SK-N-SH (cell line): ENCODE data around the gene KLK11. TPM values are rescaled to one million over a fixed set of nuclear protein-coding genes. Genes with fewer than 3 reads are reported as not detected.

Experiments used
- CTCF ChIA-PET: fragments of 300-600, 350-600 bp; formaldehyde crosslinking; extraction: SDS; loops from one replicate; lab custom pipeline; 2021; lab: Yijun Ruan, JAX
- POLR2A ChIA-PET: fragments of 350-600 bp; sonication (Branson Sonifier 250); formaldehyde crosslinking; extraction: SDS; loops from one replicate; lab custom pipeline; 2020; ENCODE audit warnings: antibody characterized with exemption, inconsistent platforms; lab: Yijun Ruan, JAX
- DNase-seq: peaks from one replicate; pipeline ENCODE4 v3.0.0; 2012
- H2AFZ ChIP-seq: fragments of 200-600 bp; sonication (generic); 2 replicates; pipeline ENCODE4 v1.8.1; 2016; ENCODE audit warnings: antibody characterized with exemption, mild to moderate bottlenecking, low read depth
- H3F3A ChIP-seq: fragments of 200-600 bp; sonication (generic); replicated peaks from 2 replicates; pipeline ENCODE3; 2016; ENCODE audit warnings: antibody characterized with exemption, mild to moderate bottlenecking; ENCODE audit not compliant: insufficient read depth
- H3K27ac ChIP-seq, 2 experiments: fragments of 200-500 bp in 1 of 2; fragments of 200-600 bp in 1 of 2; sonication (Bioruptor generic) in 1 of 2; sonication (generic), shearing (Covaris generic) in 1 of 2; 2 replicates each; pipeline versions ENCODE4 v1.5.1 to v1.6.1; 2014 to 2016; ENCODE audit warnings: low read depth in 2 of 2, inconsistent platforms in 1 of 2, low read length in 1 of 2, mild to moderate bottlenecking in 1 of 2, mixed read lengths in 1 of 2
- H3K27me3 ChIP-seq: fragments of 200-600 bp; sonication (generic), shearing (Covaris generic); 2 replicates; pipeline ENCODE4 v1.6.1; 2016; ENCODE audit warnings: mixed run types; ENCODE audit not compliant: insufficient read depth
- H3K36me3 ChIP-seq, 2 experiments: fragments of 200-500 bp in 1 of 2; fragments of 200-600 bp in 1 of 2; sonication (Bioruptor generic) in 1 of 2; sonication (generic) in 1 of 2; replicated peaks in 1 of 2; 2 replicates each; pipeline versions ENCODE3 to v1.5.1; 2014 to 2016; ENCODE audit warnings: low read length in 1 of 2, mild to moderate bottlenecking in 1 of 2; ENCODE audit not compliant: insufficient read depth in 2 of 2, control insufficient read depth in 1 of 2
- H3K4me1 ChIP-seq, 2 experiments: fragments of 200-500 bp in 1 of 2; fragments of 200-600 bp in 1 of 2; sonication (Bioruptor generic) in 1 of 2; sonication (generic), shearing (Covaris generic) in 1 of 2; 2 replicates each; pipeline versions ENCODE4 v1.5.1 to v1.6.1; 2014 to 2016; ENCODE audit warnings: low read depth in 1 of 2, low read length in 1 of 2, mixed run types in 1 of 2; ENCODE audit not compliant: insufficient read depth in 2 of 2, control insufficient read depth in 1 of 2
- H3K4me2 ChIP-seq: fragments of 200-600 bp; sonication (generic), shearing (Covaris generic); 2 replicates; pipeline ENCODE4 v1.6.1; 2017; ENCODE audit warnings: mixed run types
- H3K4me3 ChIP-seq, 2 experiments: fragments of 200-500 bp in 1 of 2; fragments of 200-600 bp in 1 of 2; sonication (Bioruptor generic) in 1 of 2; sonication (generic), shearing (Covaris generic) in 1 of 2; 2 replicates each; pipeline versions ENCODE4 v1.5.1 to v1.8.1; 2014 to 2016; ENCODE audit warnings: low read depth in 2 of 2, inconsistent platforms in 1 of 2, low read length in 1 of 2, mild to moderate bottlenecking in 1 of 2, mixed read lengths in 1 of 2, moderate library complexity in 1 of 2
- H3K79me2 ChIP-seq: fragments of 200-600 bp; sonication (generic); 2 replicates; pipeline ENCODE4 v1.8.1; 2017; ENCODE audit warnings: mild to moderate bottlenecking; ENCODE audit not compliant: insufficient read depth
- H3K9ac ChIP-seq: fragments of 200-600 bp; sonication (generic); 2 replicates; pipeline ENCODE4 v1.6.1; 2017; ENCODE audit warnings: mixed run types
- H3K9me2 ChIP-seq: fragments of 200-600 bp; sonication (generic); 2 replicates; pipeline ENCODE4 v1.6.1; 2017; ENCODE audit warnings: mixed run types
- H3K9me3 ChIP-seq: fragments of 200-600 bp; sonication (generic); 2 replicates; pipeline ENCODE4 v1.6.1; 2017; ENCODE audit warnings: mixed run types, mild to moderate bottlenecking, moderate library complexity
- H4K20me1 ChIP-seq: fragments of 200-600 bp; sonication (generic); 2 replicates; pipeline ENCODE4 v1.6.1; 2017; ENCODE audit warnings: mild to moderate bottlenecking, mixed run types; ENCODE audit not compliant: insufficient read depth
- ELF1 ChIP-seq: IDR thresholded peaks from 2 replicates; pipeline ENCODE4 v1.4.0; 2012
- EZH2phosphoT487 ChIP-seq: fragments of 200-600 bp; sonication (generic); IDR thresholded peaks from 2 replicates; pipeline ENCODE4 v1.6.1; 2017; ENCODE audit warnings: low read depth, mixed run types, mild to moderate bottlenecking, antibody characterized with exemption, moderate library complexity, borderline replicate concordance
- FOSL2 ChIP-seq: IDR thresholded peaks from 2 replicates; pipeline ENCODE4 v1.4.0; 2012; ENCODE audit warnings: low read depth, mild to moderate bottlenecking, moderate library complexity, borderline replicate concordance
- GABPA ChIP-seq: IDR thresholded peaks from 2 replicates; pipeline ENCODE4 v1.4.0; 2012; ENCODE audit warnings: low read depth, mild to moderate bottlenecking
- GATA2 ChIP-seq: sonication (generic); formaldehyde crosslinking; IDR thresholded peaks from 2 replicates; pipeline ENCODE4 v1.5.0; 2020; ENCODE audit warnings: mild to moderate bottlenecking, missing genetic modification reagents
- JUND ChIP-seq: IDR thresholded peaks from 2 replicates; pipeline ENCODE4 v1.4.0; 2012
- MEF2A ChIP-seq: IDR thresholded peaks from 2 replicates; pipeline ENCODE4 v1.4.0; 2012; ENCODE audit warnings: low read depth, borderline replicate concordance
- NRF1 ChIP-seq: IDR thresholded peaks from 2 replicates; pipeline ENCODE4 v1.6.1; 2012; ENCODE audit warnings: low read depth, mild to moderate bottlenecking, low read length
- PBX3 ChIP-seq: IDR thresholded peaks from 2 replicates; pipeline ENCODE4; 2012
- RAD21 ChIP-seq: IDR thresholded peaks from 2 replicates; pipeline ENCODE4 v1.6.1; 2012; ENCODE audit warnings: mild to moderate bottlenecking, low read length
- RCOR1 ChIP-seq: fragments of 150-350 bp; IDR thresholded peaks from 2 replicates; pipeline ENCODE4 v1.6.1; 2017; ENCODE audit warnings: antibody characterized with exemption, low read length
- RFX5 ChIP-seq: IDR thresholded peaks from 2 replicates; pipeline ENCODE4 v1.6.1; 2012; ENCODE audit warnings: mild to moderate bottlenecking, improper control_type of control experiment, low read length
- SIN3A ChIP-seq: IDR thresholded peaks from 2 replicates; pipeline ENCODE4 v1.6.1; 2012; ENCODE audit warnings: low read depth, mild to moderate bottlenecking, low read length, moderate library complexity, borderline replicate concordance
- WGBS: methylation state at CpG from one replicate; pipeline ENCODE4 v1.1.6; 2017; ENCODE audit warnings: low lambda C conversion rate; 5-methylcytosine and 5-hydroxymethylcytosine counted together
- polyA plus RNA-seq, 3 experiments: library from polyadenylated mRNA; depleted of rRNA; stranded (reverse); fragments of >200 nt; gene quantifications; 2 replicates each; pipeline ENCODE4 v1.2.3, GENCODE V29; 2012
- TF ChIP-seq, protein P1 (sequence below): IDR thresholded peaks from 2 replicates; pipeline ENCODE4 v1.4.0; 2012; ENCODE audit warnings: low read depth, borderline replicate concordance

Gene KLK11
- polyA plus RNA-seq, 1 of the 3 experiments (the other 2 are of a cell fraction), result not detected

- H3K27ac ChIP-seq, result no peak overlapping the region
- H3K4me2 ChIP-seq, result no peak overlapping the region
- no peak for TF ChIP-seq EZH2phosphoT487
- H3K79me2 ChIP-seq, result no peaks in the 10 kb centered on the region
- ChIA-PET CTCF (no interaction called here), POLR2A (no interaction called here)
- no peaks in the 10 kb centered on the region for H3K9me3 ChIP-seq
- H4K20me1 ChIP-seq, result no peaks in the 10 kb centered on the region
- no peaks in the 10 kb centered on the region for H3K4me1 ChIP-seq
- no peaks in the 10 kb centered on the region for H3F3A ChIP-seq
- peaks cover 21% of the 10 kb centered on the region; the same call in 1 of the 2 replicates for H3K27me3 ChIP-seq
- H3K9me2 ChIP-seq, result no peaks in the 10 kb centered on the region
- no peaks in the 10 kb centered on the region for H3K36me3 ChIP-seq
- H3K4me3 ChIP-seq, result no peak overlapping the region
- DNase-seq, result no peak
- no peak overlapping the region for H2AFZ ChIP-seq
- no peak overlapping the region for H3K9ac ChIP-seq
- WGBS, result 10% methylated on average over 5 of the region's 9 CpGs
Measured at GRCh38 chr19:50974702-50975556, 51.5 kb downstream of the KLK11 start.

DNA sequence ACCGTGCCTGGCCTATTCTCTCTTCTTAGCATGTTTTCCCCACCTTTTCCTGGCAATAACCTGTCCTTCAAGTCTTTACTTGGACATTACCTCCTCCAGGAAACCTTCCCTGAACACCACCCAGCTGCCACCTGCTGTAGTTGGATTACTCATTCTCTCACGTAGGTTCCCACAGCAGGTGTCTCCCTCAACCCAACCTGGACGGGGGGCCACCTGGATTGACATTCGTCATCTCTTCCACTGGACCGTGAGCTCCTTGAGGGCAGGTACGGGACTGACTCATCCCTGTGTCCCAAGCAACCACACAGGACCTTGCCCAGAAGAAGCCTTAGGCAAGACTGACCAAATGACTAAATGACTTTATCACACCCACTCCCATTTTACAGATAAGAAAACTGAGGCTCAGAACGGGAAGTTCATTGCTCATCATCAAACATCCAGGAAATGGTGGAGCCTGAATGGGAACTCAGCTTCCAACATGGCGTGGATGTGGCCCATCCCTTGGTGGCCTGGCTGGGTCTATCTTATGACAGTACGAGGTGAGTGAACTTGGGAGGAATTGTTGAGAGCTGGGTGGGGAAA is 53.5 kb downstream of the KLK11 start:
- ChIA-PET CTCF (interaction anchor here (0.5 to 0.8 kb wide), 2 partner anchors 48 to 684 kb away, joined by 3 to 5 read pairs; no protein-coding TSS in a partner anchor), POLR2A (no interaction called here)
- Histone ChIP-seq H3K36me3 (no peaks in the 10 kb centered on the region), H3K4me1 (no peaks in the 10 kb centered on the region), H3K9ac (no peak overlapping the region), H3K4me2 (no peak overlapping the region), H4K20me1 (no peaks in the 10 kb centered on the region), H3K27me3 (peaks cover 34% of the 10 kb centered on the region), H3K4me3 (no peak overlapping the region), H3K79me2 (no peaks in the 10 kb centered on the region), H3F3A (no peaks in the 10 kb centered on the region), H3K27ac (no peak overlapping the region), H2AFZ (no peak overlapping the region), H3K9me3 (no peaks in the 10 kb centered on the region), H3K9me2 (no peaks in the 10 kb centered on the region)
- 2% methylated on average over 9 of the region's 9 CpGs for WGBS
- TF ChIP-seq RCOR1 (no peak), RFX5 (no peak), GATA2 (no peak), NRF1 (no peak), FOSL2 (no peak), ELF1 (no peak), MEF2A (no peak), RAD21 (no peak), EZH2phosphoT487 (no peak), JUND (no peak), PBX3 (no peak), SIN3A (no peak), GABPA (no peak)
- TF ChIP-seq, protein P1, sequence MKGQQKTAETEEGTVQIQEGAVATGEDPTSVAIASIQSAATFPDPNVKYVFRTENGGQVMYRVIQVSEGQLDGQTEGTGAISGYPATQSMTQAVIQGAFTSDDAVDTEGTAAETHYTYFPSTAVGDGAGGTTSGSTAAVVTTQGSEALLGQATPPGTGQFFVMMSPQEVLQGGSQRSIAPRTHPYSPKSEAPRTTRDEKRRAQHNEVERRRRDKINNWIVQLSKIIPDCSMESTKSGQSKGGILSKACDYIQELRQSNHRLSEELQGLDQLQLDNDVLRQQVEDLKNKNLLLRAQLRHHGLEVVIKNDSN, result no peak
- no peak for DNase-seq

Other genes with a start within 250 kb of the KLK11 start
- gene ACP4, start 236.2 kb downstream of the KLK11 start, polyA plus RNA-seq (2012; rRNA removed), result not detected in 2 replicates
- gene KLK1, start 202.8 kb downstream of the KLK11 start, polyA plus RNA-seq (2012; rRNA removed), result not detected in 2 replicates
- gene KLK15, start 193.0 kb downstream of the KLK11 start, polyA plus RNA-seq (2012; rRNA removed), result not detected in 2 replicates
- gene KLK3, start 171.7 kb downstream of the KLK11 start, polyA plus RNA-seq (2012; rRNA removed), result not detected in 2 replicates
- 0.15 and 0.44 TPM in 2 replicates for gene KLK2, start 153.2 kb downstream of the KLK11 start, polyA plus RNA-seq (2012; rRNA removed)
- gene KLK4, start 115.2 kb downstream of the KLK11 start, polyA plus RNA-seq (2012; rRNA removed), result not detected in 2 replicates
- gene KLK5, start 73.6 kb downstream of the KLK11 start, polyA plus RNA-seq (2012; rRNA removed), result not detected in 2 replicates
- gene KLK6, start 57.0 kb downstream of the KLK11 start, polyA plus RNA-seq (2012; rRNA removed), result not detected in 2 replicates
- not detected in 2 replicates for gene KLK7, start 42.7 kb downstream of the KLK11 start, polyA plus RNA-seq (2012; rRNA removed)
- not detected in 2 replicates for gene KLK8, start 25.0 kb downstream of the KLK11 start, polyA plus RNA-seq (2012; rRNA removed)
- not detected in 2 replicates for gene KLK10, start 6.9 kb downstream of the KLK11 start, polyA plus RNA-seq (2012; rRNA removed)
- not detected in 2 replicates for gene KLK12, start 8.4 kb upstream of the KLK11 start, polyA plus RNA-seq (2012; rRNA removed)
- gene KLK13, start 38.5 kb upstream of the KLK11 start, polyA plus RNA-seq (2012; rRNA removed), result not detected in 2 replicates
- gene KLK14, start 56.3 kb upstream of the KLK11 start, polyA plus RNA-seq (2012; rRNA removed), result 0.19 and 0.26 TPM in 2 replicates
- gene CTU1, start 81.8 kb upstream of the KLK11 start, polyA plus RNA-seq (2012; rRNA removed), result 7.2 and 8.8 TPM in 2 replicates
- not detected in 2 replicates for gene SIGLEC9, start 98.3 kb upstream of the KLK11 start, polyA plus RNA-seq (2012; rRNA removed)
- gene SIGLEC7, start 115.7 kb upstream of the KLK11 start, polyA plus RNA-seq (2012; rRNA removed), result not detected in 2 replicates
- 0.36 and 0.67 TPM in 2 replicates for gene CD33, start 198.5 kb upstream of the KLK11 start, polyA plus RNA-seq (2012; rRNA removed)
- gene SIGLECL1, start 224.5 kb upstream of the KLK11 start, polyA plus RNA-seq (2012; rRNA removed), result not detected in 2 replicates